ENCODE data around the gene ITGA6. TPM values are rescaled to one million over a fixed set of nuclear protein-coding genes. Genes with fewer than 3 reads are reported as not detected.

Gene ITGA6
- total and polyA plus RNA-seq, 2 experiments from 2014 or later: 32.9 to 124 TPM

GRCh38 chr2:172457536-172457935, 30.1 kb downstream of the ITGA6 start:
- Histone ChIP-seq H3K36me3 (ENCODE audit: insufficient read depth) (no peaks in the 10 kb centered on the region), H4K20me1 (replicated peaks; ENCODE audit: insufficient read depth) (no peaks in the 10 kb centered on the region), H3K27me3 (ENCODE audit: insufficient read depth) (no peaks in the 10 kb centered on the region), H3K4me2 (no peak overlapping the region), H3K27ac (ENCODE audit: low read depth) (no peak overlapping the region), H3K9me2 (ENCODE audit: insufficient read depth) (no peaks in the 10 kb centered on the region), H3K4me1 (ENCODE audit: insufficient read depth) (peaks cover 71% of the 10 kb centered on the region), H2AFZ (no peak overlapping the region), H3F3A (replicated peaks; ENCODE audit: low read depth) (no peaks in the 10 kb centered on the region), H3K4me3 (no peak overlapping the region), H3K79me2 (replicated peaks; ENCODE audit: insufficient read depth) (peaks cover 91% of the 10 kb centered on the region)
- Mint-ChIP-seq H3K9me3 (no peaks in the 10 kb centered on the region; the same call in 2 of the 3 replicates), H3K27me3 (ENCODE audit: insufficient read depth, low read depth, poor library complexity) (peaks cover 15% of the 10 kb centered on the region), H3K4me3 (no peak overlapping the region; the same call in 2 of the 3 replicates), H3K36me3 (ENCODE audit: low read depth) (peaks cover 6% of the 10 kb centered on the region; the same call in 2 of the 3 replicates), H3K27ac (peak overlapping the region; percentile 47; the same call in 1 of the 2 replicates), H3K4me1 (peaks cover 78% of the 10 kb centered on the region)
- TF ChIP-seq JUNB (IDR thresholded peaks at IDR 0.05; ENCODE audit: unreplicated experiment): no peak
- TF ChIP-seq EZH2phosphoT487 (IDR thresholded peaks at IDR 0.05; ENCODE audit: unreplicated experiment): no peak
- TF ChIP-seq, protein P1, sequence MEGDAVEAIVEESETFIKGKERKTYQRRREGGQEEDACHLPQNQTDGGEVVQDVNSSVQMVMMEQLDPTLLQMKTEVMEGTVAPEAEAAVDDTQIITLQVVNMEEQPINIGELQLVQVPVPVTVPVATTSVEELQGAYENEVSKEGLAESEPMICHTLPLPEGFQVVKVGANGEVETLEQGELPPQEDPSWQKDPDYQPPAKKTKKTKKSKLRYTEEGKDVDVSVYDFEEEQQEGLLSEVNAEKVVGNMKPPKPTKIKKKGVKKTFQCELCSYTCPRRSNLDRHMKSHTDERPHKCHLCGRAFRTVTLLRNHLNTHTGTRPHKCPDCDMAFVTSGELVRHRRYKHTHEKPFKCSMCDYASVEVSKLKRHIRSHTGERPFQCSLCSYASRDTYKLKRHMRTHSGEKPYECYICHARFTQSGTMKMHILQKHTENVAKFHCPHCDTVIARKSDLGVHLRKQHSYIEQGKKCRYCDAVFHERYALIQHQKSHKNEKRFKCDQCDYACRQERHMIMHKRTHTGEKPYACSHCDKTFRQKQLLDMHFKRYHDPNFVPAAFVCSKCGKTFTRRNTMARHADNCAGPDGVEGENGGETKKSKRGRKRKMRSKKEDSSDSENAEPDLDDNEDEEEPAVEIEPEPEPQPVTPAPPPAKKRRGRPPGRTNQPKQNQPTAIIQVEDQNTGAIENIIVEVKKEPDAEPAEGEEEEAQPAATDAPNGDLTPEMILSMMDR (conservative IDR thresholded peaks at IDR 0.05; ENCODE audit: low read depth in 2 of 2): no peak
- TF ChIP-seq REST (IDR thresholded peaks at IDR 0.05; ENCODE audit: unreplicated experiment): no peak
- TF ChIP-seq CREB1 (CRISPR knock-in tag; IDR thresholded peaks at IDR 0.05; ENCODE audit: low read depth): no peak
- TF ChIP-seq ZNF331 (CRISPR knock-in tag; IDR thresholded peaks at IDR 0.05; ENCODE audit: low read depth): no peak
- TF ChIP-seq NANOG (IDR thresholded peaks at IDR 0.05; ENCODE audit: borderline replicate concordance): no peak
- TF ChIP-seq ETS1 (IDR thresholded peaks at IDR 0.05): no peak
- TF ChIP-seq POLR2AphosphoS5 (IDR thresholded peaks at IDR 0.05; ENCODE audit: low read depth): no peak
- TF ChIP-seq ZNF114 (CRISPR knock-in tag; IDR thresholded peaks at IDR 0.05): no peak
- TF ChIP-seq ZNF462 (CRISPR knock-in tag; IDR thresholded peaks at IDR 0.05): no peak
- no peak for TF ChIP-seq EZH2 (IDR thresholded peaks at IDR 0.05; ENCODE audit: low read depth, unreplicated experiment)
- no peak for TF ChIP-seq STAT1 (IDR thresholded peaks at IDR 0.05; ENCODE audit: unreplicated experiment)
- DNase-seq (ENCODE audit: low spot score) (no peak), ATAC-seq (no peak)

All from GM23338 (cell line).